Mesenchymal stem cell (in vitro differentiated cells and primary cell): ENCODE measurements around the gene ZNF618.
"Not testable (repeated sequence)": the region's sequence is repeated elsewhere in the genome, so short reads cannot be mapped to it uniquely, and the experiment has no call there.

Source experiments
- DNase-seq: peaks from one replicate; pipeline ENCODE4 v3.0.0-alpha.2; 2013
- H2AFZ ChIP-seq: one replicate; pipeline ENCODE4 v1.6.1; 2013; ENCODE audit warnings: low read depth, mild to moderate bottlenecking, control low read depth, inconsistent platforms, low read length, moderate library complexity
- H2AK5ac ChIP-seq: 2 replicates; pipeline ENCODE4 v1.6.1; 2013; ENCODE audit warnings: low read length, moderate library complexity, mild to moderate bottlenecking, inconsistent platforms; ENCODE audit not compliant: severe bottlenecking
- H2BK120ac ChIP-seq: one replicate; pipeline ENCODE4 v1.6.1; 2013; ENCODE audit warnings: low read depth, mild to moderate bottlenecking, inconsistent platforms, low read length, moderate library complexity
- H2BK12ac ChIP-seq, 2 experiments: one replicate each; pipeline ENCODE4 v1.6.1; 2013; ENCODE audit warnings: inconsistent platforms in 2 of 2, low read length in 2 of 2, mild to moderate bottlenecking in 2 of 2, moderate library complexity in 2 of 2, control low read depth in 1 of 2
- H2BK15ac ChIP-seq: one replicate; pipeline ENCODE4 v1.6.1; 2013; ENCODE audit warnings: mild to moderate bottlenecking, low read depth, inconsistent platforms; ENCODE audit not compliant: poor library complexity, severe bottlenecking
- H2BK5ac ChIP-seq: 2 replicates; pipeline ENCODE4 v1.6.1; 2013; ENCODE audit warnings: low read depth, mild to moderate bottlenecking, low read length, control low read depth, inconsistent platforms; ENCODE audit not compliant: poor library complexity, severe bottlenecking
- H3K14ac ChIP-seq, 2 experiments: one replicate each; pipeline ENCODE4 v1.6.1; 2013; ENCODE audit warnings: inconsistent platforms in 2 of 2, low read length in 2 of 2, control low read depth in 1 of 2, mild to moderate bottlenecking in 1 of 2, moderate library complexity in 1 of 2
- H3K18ac ChIP-seq, 2 experiments: one replicate each; pipeline ENCODE4 v1.6.1; 2013; ENCODE audit warnings: inconsistent platforms in 2 of 2, low read length in 2 of 2, control low read depth in 1 of 2, low read depth in 1 of 2, mild to moderate bottlenecking in 1 of 2
- H3K23ac ChIP-seq, 2 experiments: one replicate each; pipeline ENCODE4 v1.6.1; 2013; ENCODE audit warnings: inconsistent platforms in 2 of 2, low read length in 2 of 2, mild to moderate bottlenecking in 2 of 2, moderate library complexity in 2 of 2, control low read depth in 1 of 2
- H3K27ac ChIP-seq: 2 replicates; pipeline ENCODE4 v1.5.1; 2013; ENCODE audit warnings: mild to moderate bottlenecking, moderate library complexity, low read length, control low read depth, inconsistent platforms; ENCODE audit not compliant: poor library complexity, severe bottlenecking
- H3K27me3 ChIP-seq, 2 experiments: 2 replicates each; pipeline versions ENCODE4 v1.6.1 to v1.7.0; 2013; ENCODE audit warnings: low read length in 2 of 2, mild to moderate bottlenecking in 2 of 2, moderate library complexity in 2 of 2, control low read depth in 1 of 2, inconsistent platforms in 1 of 2; ENCODE audit not compliant: control insufficient read depth in 1 of 2, insufficient read depth in 1 of 2
- H3K36me3 ChIP-seq, 2 experiments: 2 replicates each; pipeline versions ENCODE4 v1.6.1 to v1.7.0; 2013; ENCODE audit warnings: low read length in 2 of 2, control low read depth in 1 of 2, inconsistent platforms in 1 of 2, low read depth in 1 of 2, mild to moderate bottlenecking in 1 of 2; ENCODE audit not compliant: insufficient read depth in 2 of 2, control insufficient read depth in 1 of 2
- H3K4ac ChIP-seq, 2 experiments: one replicate each; pipeline ENCODE4 v1.6.1; 2013; ENCODE audit warnings: inconsistent platforms in 2 of 2, low read length in 2 of 2, mild to moderate bottlenecking in 2 of 2, moderate library complexity in 2 of 2, control low read depth in 1 of 2, low read depth in 1 of 2
- H3K4me1 ChIP-seq: 2 replicates; pipeline ENCODE4 v1.6.1; 2013; ENCODE audit warnings: low read depth, low read length, control low read depth; ENCODE audit not compliant: control insufficient read depth, insufficient read depth
- H3K4me2 ChIP-seq: 2 replicates; pipeline ENCODE4 v1.6.1; 2013; ENCODE audit warnings: low read length, mild to moderate bottlenecking, inconsistent platforms; ENCODE audit not compliant: poor library complexity, severe bottlenecking
- H3K4me3 ChIP-seq, 2 experiments: 2 replicates each; pipeline versions ENCODE4 v1.5.1 to v1.7.0; 2013; ENCODE audit warnings: low read length in 2 of 2, mild to moderate bottlenecking in 2 of 2, control low read depth in 1 of 2, low read depth in 1 of 2; ENCODE audit not compliant: insufficient read depth in 1 of 2
- H3K79me1 ChIP-seq: replicated peaks from 2 replicates; pipeline ENCODE4 v1.6.1; 2013; ENCODE audit warnings: mild to moderate bottlenecking, control low read depth, low read length, inconsistent platforms; ENCODE audit not compliant: poor library complexity, severe bottlenecking
- H3K9ac ChIP-seq: 2 replicates; pipeline ENCODE4 v1.7.0; 2013; ENCODE audit warnings: mild to moderate bottlenecking, low read length, moderate library complexity
- H3K9me3 ChIP-seq: 2 replicates; pipeline ENCODE4 v1.7.0; 2013; ENCODE audit warnings: mild to moderate bottlenecking, low read length; ENCODE audit not compliant: control insufficient read depth
- H4K8ac ChIP-seq: one replicate; pipeline ENCODE4 v1.6.1; 2013; ENCODE audit warnings: inconsistent platforms, mild to moderate bottlenecking, low read length, moderate library complexity
- H4K91ac ChIP-seq: one replicate; pipeline ENCODE4 v1.6.1; 2013; ENCODE audit warnings: mild to moderate bottlenecking, low read length, inconsistent platforms
- WGBS: methylation state at CpG from one replicate; pipeline ENCODE4 v1.1.7; 2013; ENCODE audit warnings: mixed read lengths; 5-methylcytosine and 5-hydroxymethylcytosine counted together

The ZNF618 gene

GRCh38 chr9:113995401-113995800, 119.3 kb downstream of the ZNF618 start:
- Histone ChIP-seq H3K14ac (no peak overlapping the region), H2BK5ac (no peak overlapping the region), H3K4ac (no peak overlapping the region), H2AK5ac (no peak overlapping the region), H4K8ac (no peak overlapping the region), H3K18ac (no peak overlapping the region), H3K4me2 (no peak overlapping the region), H3K79me1 (peaks cover 60% of the 10 kb centered on the region), H2BK12ac (no peak overlapping the region), H3K23ac (no peak overlapping the region), H3K9me3 (no peaks in the 10 kb centered on the region), H3K4me1 (peaks cover 7% of the 10 kb centered on the region), H3K27ac (no peak overlapping the region), H3K27me3 (no peaks in the 10 kb centered on the region), H3K9ac (no peak overlapping the region), H3K4me3 (no peak overlapping the region), H2BK120ac (no peak overlapping the region), H2BK15ac (no peak overlapping the region), H2AFZ (no peak overlapping the region), H3K36me3 (peaks cover 38 to 56% of the 10 kb centered on the region in 2 experiments), H4K91ac (no peak overlapping the region)
- no peak for DNase-seq
- whole genome bisulfite sequencing: 97% methylated on average over 3 of the region's 4 CpGs

GRCh38 chr9:113995963-113996362, 119.9 kb downstream of the ZNF618 start:
- Histone ChIP-seq H3K79me1 (peaks cover 64% of the 10 kb centered on the region), H3K27ac (no peak overlapping the region), H3K27me3 (no peaks in the 10 kb centered on the region), H3K4me1 (peaks cover 6% of the 10 kb centered on the region), H2BK5ac (no peak overlapping the region), H3K4ac (no peak overlapping the region), H3K14ac (no peak overlapping the region), H3K23ac (no peak overlapping the region), H2BK12ac (no peak overlapping the region), H2BK120ac (no peak overlapping the region), H2AK5ac (no peak overlapping the region), H3K9ac (no peak overlapping the region), H4K91ac (no peak overlapping the region), H3K18ac (no peak overlapping the region), H2BK15ac (no peak overlapping the region), H3K4me2 (no peak overlapping the region), H3K9me3 (no peaks in the 10 kb centered on the region), H4K8ac (no peak overlapping the region), H2AFZ (no peak overlapping the region), H3K4me3 (no peak overlapping the region), H3K36me3 (peaks cover 38 to 56% of the 10 kb centered on the region in 2 experiments)
- WGBS: 100% methylated on average over 3 of the region's 3 CpGs
- no peak for DNase-seq

- H3K14ac ChIP-seq: no peak overlapping the region
- peaks cover 4% of the 10 kb centered on the region for H3K4me1 ChIP-seq
- no peak overlapping the region for H2BK120ac ChIP-seq
- no peak overlapping the region for H3K4ac ChIP-seq
- no peaks in the 10 kb centered on the region for H3K27me3 ChIP-seq
- WGBS: 92% methylated on average over 5 of the region's 6 CpGs
- H4K91ac ChIP-seq: no peak overlapping the region
- no peak overlapping the region for H2AK5ac ChIP-seq
- DNase-seq: no peak
- peaks cover 41 to 58% of the 10 kb centered on the region in 2 experiments for H3K36me3 ChIP-seq
- H3K18ac ChIP-seq: no peak overlapping the region
- no peak overlapping the region for H2BK15ac ChIP-seq
- no peak overlapping the region for H2BK5ac ChIP-seq
- no peak overlapping the region for H3K4me3 ChIP-seq
- no peak overlapping the region for H3K27ac ChIP-seq
- no peaks in the 10 kb centered on the region for H3K9me3 ChIP-seq
- H4K8ac ChIP-seq: no peak overlapping the region
- H3K79me1 ChIP-seq: peaks cover 61% of the 10 kb centered on the region
- H2BK12ac ChIP-seq: no peak overlapping the region
- H3K23ac ChIP-seq: no peak overlapping the region
- H3K9ac ChIP-seq: no peak overlapping the region
- H2AFZ ChIP-seq: no peak overlapping the region
- no peak overlapping the region for H3K4me2 ChIP-seq
Observed at GRCh38 chr9:113996531-113997001, 120.5 kb downstream of the ZNF618 start.

GRCh38 chr9:113997064-113997463, 121.0 kb downstream of the ZNF618 start:
- H2BK120ac ChIP-seq, H3K14ac ChIP-seq, H2AK5ac ChIP-seq, H2BK12ac ChIP-seq, H3K4ac ChIP-seq, H3K27ac ChIP-seq, H3K4me3 ChIP-seq, H3K18ac ChIP-seq, H3K23ac ChIP-seq, H2BK15ac ChIP-seq, H3K4me1 ChIP-seq, H3K9ac ChIP-seq, H3K4me2 ChIP-seq, DNase-seq, H4K91ac ChIP-seq, H3K9me3 ChIP-seq, H2BK5ac ChIP-seq, H3K27me3 ChIP-seq, H4K8ac ChIP-seq, H2AFZ ChIP-seq: not testable (repeated sequence)
- H3K79me1 ChIP-seq: peaks cover 62% of the 10 kb centered on the region
- H3K36me3 ChIP-seq: peaks cover 46 to 63% of the 10 kb centered on the region in 2 experiments
- 100% methylated on average over 3 of the region's 3 CpGs for WGBS
